CD4-positive, alpha-beta memory T cell (primary cell): Measurements from ENCODE around the gene GRIK1. TPM values are rescaled to one million over a fixed set of nuclear protein-coding genes. Genes with fewer than 3 reads are reported as not detected.

Experiments
- CTCF ChIA-PET: fragments of 350-600 bp; sonication (Branson Sonifier 250); formaldehyde crosslinking; loops from one replicate; lab custom pipeline; 2021; ENCODE audit warnings: inconsistent platforms; ENCODE audit not compliant: partially characterized antibody; lab: Charles Lee
- POLR2A ChIA-PET: fragments of 350-600 bp; sonication (Branson Sonifier 250); formaldehyde crosslinking; loops from one replicate; lab custom pipeline; 2021; ENCODE audit not compliant: partially characterized antibody; lab: Charles Lee
- DNase-seq, 5 donors: peaks; one replicate each; pipeline versions ENCODE4 v3.0.0 to v3.0.0-alpha.2; 2020 to 2022; ENCODE audit warnings: mixed read lengths in 1 of 5
- H3K27ac ChIP-seq: one replicate; pipeline ENCODE4 v1.7.0; 2013; ENCODE audit warnings: low read depth, low read length
- H3K27me3 ChIP-seq: 2 replicates; pipeline ENCODE4 v1.7.0; 2013; ENCODE audit warnings: mild to moderate bottlenecking, low read length, moderate library complexity; ENCODE audit not compliant: insufficient read depth
- H3K36me3 ChIP-seq: 2 replicates; pipeline ENCODE4 v1.7.0; 2013; ENCODE audit warnings: mild to moderate bottlenecking, low read length, moderate library complexity; ENCODE audit not compliant: insufficient read depth
- H3K4me1 ChIP-seq: 2 replicates; pipeline ENCODE4 v1.7.0; 2013; ENCODE audit warnings: mild to moderate bottlenecking, low read length, moderate library complexity; ENCODE audit not compliant: insufficient read depth
- H3K4me3 ChIP-seq, 2 donors: one replicate each; pipeline ENCODE4 v1.7.0; 2013; ENCODE audit warnings: low read length in 2 of 2, mild to moderate bottlenecking in 1 of 2
- H3K9me3 ChIP-seq, 2 donors: one replicate each; pipeline ENCODE4 v1.7.0; 2013; ENCODE audit warnings: low read length in 2 of 2, control low read depth in 1 of 2; ENCODE audit not compliant: control insufficient read depth in 1 of 2
- H3K27ac Mint-ChIP-seq, 7 donors: one replicate each; pipeline ENCODE4 v1.8.0; 2020 to 2021; ENCODE audit warnings: mixed read lengths in 7 of 7, mild to moderate bottlenecking in 6 of 7, inconsistent platforms in 3 of 7, moderate library complexity in 3 of 7
- H3K27me3 Mint-ChIP-seq, 2 donors: one replicate each; pipeline ENCODE4 v1.8.0; 2020 to 2021; ENCODE audit warnings: mixed read lengths in 2 of 2
- H3K36me3 Mint-ChIP-seq, 2 donors: one replicate each; pipeline ENCODE4 v1.8.0; 2020 to 2021; ENCODE audit warnings: mixed read lengths in 2 of 2, inconsistent platforms in 1 of 2, mild to moderate bottlenecking in 1 of 2
- H3K4me1 Mint-ChIP-seq, 4 donors: one replicate each; pipeline ENCODE4 v1.8.0; 2020 to 2021; ENCODE audit warnings: mixed read lengths in 4 of 4, mild to moderate bottlenecking in 1 of 4
- H3K4me3 Mint-ChIP-seq, 8 donors: one replicate each; pipeline ENCODE4 v1.8.0; 2020 to 2021; ENCODE audit warnings: mixed read lengths in 8 of 8, mild to moderate bottlenecking in 7 of 8, moderate library complexity in 6 of 8, inconsistent platforms in 3 of 8
- H3K9me3 Mint-ChIP-seq, 8 donors: one replicate each; pipeline ENCODE4 v1.8.0; 2020 to 2021; ENCODE audit warnings: mixed read lengths in 8 of 8, mild to moderate bottlenecking in 5 of 8, inconsistent platforms in 3 of 8, moderate library complexity in 1 of 8
- intact Hi-C: fragments of 100-400 bp; cut with micrococcal nuclease; formaldehyde crosslinking; loops from one replicate; pipeline ENCODE4 v1.15.1; 2023
- polyA plus RNA-seq, 2 donors: library from polyadenylated mRNA; unstranded; fragments of 300-500 nt; fragmentation: Illumina TruSeq; gene quantifications; one replicate each; pipeline ENCODE4 v1.2.3, GENCODE V29; 2021
- total RNA-seq, 2 experiments: library from RNA; stranded (reverse); gene quantifications; one replicate each; pipeline ENCODE4 v1.2.3, GENCODE V29; 2021

The GRIK1 gene
- total and polyA plus RNA-seq, 4 experiments from 2014 or later = not detected

- H3K36me3 ChIP-seq = no peaks in the 10 kb centered on the region
- H3K4me3 Mint-ChIP-seq = no peak overlapping the region
- no peaks in the 10 kb centered on the region for H3K4me1 ChIP-seq
- no peaks in the 10 kb centered on the region for H3K27me3 ChIP-seq
- no peaks in the 10 kb centered on the region for H3K27me3 Mint-ChIP-seq
- ChIA-PET POLR2A (no interaction called here), CTCF (no interaction called here)
- H3K9me3 ChIP-seq = no peaks in the 10 kb centered on the region
- DNase-seq = no peak
- H3K27ac Mint-ChIP-seq = no peak overlapping the region
- peaks cover 0 to 6% (median 0%) of the 10 kb centered on the region in 8 donors for H3K9me3 Mint-ChIP-seq
- no peak overlapping the region for H3K27ac ChIP-seq
- H3K4me3 ChIP-seq = no peak overlapping the region
- intact Hi-C loops = no loop called here
- H3K36me3 Mint-ChIP-seq = peaks cover 0 to 4% of the 10 kb centered on the region in 2 donors
- H3K4me1 Mint-ChIP-seq = no peaks in the 10 kb centered on the region
Measured at GRCh38 chr21:29637553-29637952, 302.2 kb downstream of the GRIK1 start.

- Histone ChIP-seq H3K4me3 (no peak overlapping the region), H3K27ac (no peak overlapping the region), H3K4me1 (no peaks in the 10 kb centered on the region), H3K36me3 (no peaks in the 10 kb centered on the region), H3K9me3 (no peaks in the 10 kb centered on the region), H3K27me3 (no peaks in the 10 kb centered on the region)
- Mint-ChIP-seq H3K36me3 (peaks cover 0 to 4% of the 10 kb centered on the region in 2 donors), H3K9me3 (peaks cover 0 to 6% (median 0%) of the 10 kb centered on the region in 8 donors), H3K4me1 (no peaks in the 10 kb centered on the region), H3K27me3 (no peaks in the 10 kb centered on the region), H3K4me3 (no peak overlapping the region), H3K27ac (no peak overlapping the region)
- DNase-seq = no peak
- CTCF ChIA-PET = no interaction called here
- POLR2A ChIA-PET = no interaction called here
- intact Hi-C loops = no loop called here
Measured at GRCh38 chr21:29637134-29637533, 302.7 kb downstream of the GRIK1 start.

- DNase-seq = no peak
- intact Hi-C loops = no loop called here
Measured at GRCh38 chr21:29634418-29634817, 305.4 kb downstream of the GRIK1 start.

GRCh38 chr21:29633756-29634155, 306.0 kb downstream of the GRIK1 start:
- peaks cover 0 to 4% of the 10 kb centered on the region in 2 donors for H3K36me3 Mint-ChIP-seq
- Histone ChIP-seq H3K4me3 (no peak overlapping the region), H3K27me3 (no peaks in the 10 kb centered on the region), H3K27ac (no peak overlapping the region), H3K9me3 (no peaks in the 10 kb centered on the region), H3K4me1 (no peaks in the 10 kb centered on the region), H3K36me3 (no peaks in the 10 kb centered on the region)
- H3K4me3 Mint-ChIP-seq = no peak overlapping the region
- H3K27ac Mint-ChIP-seq = peak overlapping the region in 1 of 7 donors; percentile 25
- intact Hi-C loops = no loop called here
- H3K27me3 Mint-ChIP-seq = no peaks in the 10 kb centered on the region
- POLR2A ChIA-PET = no interaction called here
- DNase-seq = no peak
- H3K4me1 Mint-ChIP-seq = no peaks in the 10 kb centered on the region
- CTCF ChIA-PET = no interaction called here
- no peaks in the 10 kb centered on the region for H3K9me3 Mint-ChIP-seq

More at GRCh38 chr21:29634418-29634817, 305.4 kb downstream of the GRIK1 start:
- Mint-ChIP-seq H3K36me3 (peaks cover 0 to 4% of the 10 kb centered on the region in 2 donors), H3K4me3 (no peak overlapping the region), H3K27ac (no peak overlapping the region), H3K4me1 (no peaks in the 10 kb centered on the region), H3K27me3 (no peaks in the 10 kb centered on the region), H3K9me3 (no peaks in the 10 kb centered on the region)
- Histone ChIP-seq H3K4me3 (no peak overlapping the region), H3K27ac (no peak overlapping the region), H3K27me3 (no peaks in the 10 kb centered on the region), H3K4me1 (no peaks in the 10 kb centered on the region), H3K36me3 (no peaks in the 10 kb centered on the region), H3K9me3 (no peaks in the 10 kb centered on the region)
- POLR2A ChIA-PET = no interaction called here
- CTCF ChIA-PET = no interaction called here

GRCh38 chr21:29630441-29630840, 309.4 kb downstream of the GRIK1 start:
- no peak overlapping the region for H3K4me3 ChIP-seq

GRCh38 chr21:29627905-29628304, 311.9 kb downstream of the GRIK1 start:
- Mint-ChIP-seq H3K4me3 (no peak overlapping the region), H3K27me3 (no peaks in the 10 kb centered on the region), H3K36me3 (no peaks in the 10 kb centered on the region), H3K27ac (no peak overlapping the region), H3K9me3 (no peaks in the 10 kb centered on the region), H3K4me1 (no peaks in the 10 kb centered on the region)
- H3K4me1 ChIP-seq = no peaks in the 10 kb centered on the region
- H3K27ac ChIP-seq = no peak overlapping the region
- H3K4me3 ChIP-seq = no peak overlapping the region
- H3K9me3 ChIP-seq = no peaks in the 10 kb centered on the region
- DNase-seq = no peak
- no peaks in the 10 kb centered on the region for H3K27me3 ChIP-seq
- intact Hi-C loops = no loop called here
- H3K36me3 ChIP-seq = no peaks in the 10 kb centered on the region
- ChIA-PET POLR2A (no interaction called here), CTCF (no interaction called here)

More at GRCh38 chr21:29630441-29630840, 309.4 kb downstream of the GRIK1 start:
- H3K27me3 Mint-ChIP-seq = no peaks in the 10 kb centered on the region
- Histone ChIP-seq H3K27ac (no peak overlapping the region), H3K27me3 (no peaks in the 10 kb centered on the region), H3K36me3 (no peaks in the 10 kb centered on the region), H3K4me1 (no peaks in the 10 kb centered on the region), H3K9me3 (no peaks in the 10 kb centered on the region)
- H3K4me1 Mint-ChIP-seq = no peaks in the 10 kb centered on the region
- no peak overlapping the region for H3K27ac Mint-ChIP-seq
- no peak for DNase-seq
- H3K4me3 Mint-ChIP-seq = no peak overlapping the region
- POLR2A ChIA-PET = no interaction called here
- CTCF ChIA-PET = interaction anchor here (0.6 kb wide), 1 partner anchor 8 kb away, joined by 3 read pairs; no protein-coding TSS in a partner anchor
- intact Hi-C loops = no loop called here
- H3K36me3 Mint-ChIP-seq = peaks cover 0 to 4% of the 10 kb centered on the region in 2 donors
- no peaks in the 10 kb centered on the region for H3K9me3 Mint-ChIP-seq

GRCh38 chr21:29626801-29627470, 312.9 kb downstream of the GRIK1 start:
- Histone ChIP-seq H3K27ac (no peak overlapping the region), H3K27me3 (no peaks in the 10 kb centered on the region), H3K9me3 (no peaks in the 10 kb centered on the region), H3K4me1 (no peaks in the 10 kb centered on the region), H3K4me3 (no peak overlapping the region), H3K36me3 (no peaks in the 10 kb centered on the region)
- H3K4me3 Mint-ChIP-seq = no peak overlapping the region
- intact Hi-C loops = no loop called here
- no peaks in the 10 kb centered on the region for H3K36me3 Mint-ChIP-seq
- H3K27me3 Mint-ChIP-seq = no peaks in the 10 kb centered on the region
- ChIA-PET CTCF (no interaction called here), POLR2A (no interaction called here)
- no peak for DNase-seq
- no peaks in the 10 kb centered on the region for H3K4me1 Mint-ChIP-seq
- no peaks in the 10 kb centered on the region for H3K9me3 Mint-ChIP-seq
- H3K27ac Mint-ChIP-seq = no peak overlapping the region
